K562 (cell line): ENCODE measurements around the gene EIF1. TPM values are rescaled to one million over a fixed set of nuclear protein-coding genes. Genes with fewer than 3 reads are reported as not detected.

Experiments
- BCLAF1 ChIP-seq, 2 experiments: fragments of 450-650 bp in 1 of 2; IDR thresholded peaks; 2 replicates each; pipeline ENCODE4 v1.6.1; 2011 to 2017; ENCODE audit warnings: low read depth in 2 of 2, antibody characterized with exemption in 1 of 2, borderline replicate concordance in 1 of 2, low read length in 1 of 2, mild to moderate bottlenecking in 1 of 2, mixed read lengths in 1 of 2; ENCODE audit not compliant: control insufficient read depth in 1 of 2
- DDX20 ChIP-seq: fragments of 450-650 bp; IDR thresholded peaks from 2 replicates; pipeline ENCODE4 v1.6.1; 2016; ENCODE audit warnings: missing genetic modification characterization, low read depth, mild to moderate bottlenecking, missing compliant biosample characterization, moderate library complexity
- FOXA1 ChIP-seq: fragments of 450-650 bp; IDR thresholded peaks from 2 replicates; pipeline ENCODE4 v1.6.1; 2016; ENCODE audit warnings: mild to moderate bottlenecking, borderline replicate concordance
- MCM7 ChIP-seq, 2 experiments: fragments of 450-650 bp; IDR thresholded peaks; 2 replicates each; pipeline ENCODE4 v1.6.1; 2016 to 2018
- PHF8 ChIP-seq: fragments of 200-600 bp; sonication (generic); IDR thresholded peaks from 2 replicates; pipeline ENCODE4 v1.6.1; 2012; ENCODE audit warnings: mixed run types, mild to moderate bottlenecking, inconsistent platforms, low read length, moderate library complexity, borderline replicate concordance
- SIN3A ChIP-seq, 2 experiments: fragments of 150-350 bp in 1 of 2; IDR thresholded peaks; 2 replicates each; pipeline ENCODE4 v1.6.1; 2011 to 2016; ENCODE audit warnings: borderline replicate concordance in 2 of 2, low read depth in 2 of 2, low read length in 2 of 2, mild to moderate bottlenecking in 2 of 2, moderate library complexity in 2 of 2; ENCODE audit not compliant: control insufficient read depth in 1 of 2
- TFE3 ChIP-seq: fragments of 450-650 bp; formaldehyde crosslinking; IDR thresholded peaks from 2 replicates; pipeline ENCODE4 v1.4.0; 2020; ENCODE audit warnings: mild to moderate bottlenecking, mixed read lengths
- USF1 ChIP-seq: sonication (generic); formaldehyde crosslinking; IDR thresholded peaks from 2 replicates; pipeline ENCODE4 v1.9.0; 2022; ENCODE audit warnings: mild to moderate bottlenecking, missing genetic modification reagents
- ZNF274 ChIP-seq: IDR thresholded peaks from 2 replicates; pipeline ENCODE4 v1.6.1; 2011; ENCODE audit warnings: low read depth, mild to moderate bottlenecking, low read length, moderate library complexity, borderline replicate concordance
- ZNF318 ChIP-seq, 2 experiments: fragments of 450-650 bp; IDR thresholded peaks; 2 replicates each; pipeline ENCODE4 v1.6.1; 2016; ENCODE audit warnings: mild to moderate bottlenecking in 2 of 2, borderline replicate concordance in 1 of 2, low read depth in 1 of 2, moderate library complexity in 1 of 2
- polyA plus RNA-seq, 8 experiments: library from polyadenylated mRNA; depleted of rRNA in 4 of 8; stranded (reverse) in 5 of 8; unstranded in 3 of 8; fragments of >200 nt; fragmentation: Nextera tagmentation in 2 of 8; fragmentation: Illumina TruSeq in 1 of 8; extraction: Ambion mirVana in 2 of 8; extraction: Trizol in 1 of 8; gene quantifications; 2 replicates each; pipeline versions ENCODE4 v1.2.1 to v1.2.3, GENCODE V29; 2011 to 2014; ENCODE audit warnings: inconsistent platforms in 1 of 8, missing spikeins in 1 of 8
- total RNA-seq, 7 experiments: library from RNA; depleted of rRNA in 6 of 7; stranded (reverse); fragments of >200 nt in 6 of 7; fragmentation: Illumina TruSeq in 2 of 7; extraction: Trizol in 2 of 7; gene quantifications; 2 replicates each; pipeline versions ENCODE4 v1.2.1 to v1.2.3, GENCODE V29; 2011 to 2021; ENCODE audit warnings: low replicate concordance in 1 of 7

Gene EIF1
- total and polyA plus RNA-seq, 9 of the 15 experiments (the other 6 are each of a cell fraction or from before 2014, with no cell fraction given): 67.0 to 1,204 (median 320) TPM

DNA sequence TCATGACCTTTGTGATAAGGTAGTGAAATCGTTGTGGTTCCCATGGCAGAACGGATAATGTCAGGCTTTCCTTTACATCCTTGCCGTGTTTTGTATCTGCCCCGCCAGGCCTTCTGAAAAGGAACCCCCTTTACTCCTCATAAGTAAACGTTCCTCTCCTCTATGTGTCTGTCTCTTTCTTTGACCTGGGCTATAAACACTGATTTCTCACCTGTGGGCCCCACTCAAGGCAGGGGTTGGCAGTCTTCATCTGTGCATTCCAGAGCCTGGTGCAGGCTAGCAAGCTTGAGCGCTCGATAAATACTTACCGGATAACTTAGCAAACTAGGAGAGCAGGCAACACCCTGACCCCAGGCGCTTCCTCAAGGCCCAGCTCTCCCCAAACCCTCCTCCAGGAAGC, 53.0 kb downstream of the EIF1 start (continued):
- TF ChIP-seq ZNF318 (IDR thresholded peaks at IDR 0.05; ENCODE audit: borderline replicate concordance in 1 of 2, low read depth in 1 of 2) (no peak), FOXA1 (no peak), BCLAF1 (IDR thresholded peaks at IDR 0.05; ENCODE audit: borderline replicate concordance in 1 of 2, control insufficient read depth in 1 of 2, low read depth in 2 of 2, low read length in 1 of 2) (no peak), PHF8 (no peak), TFE3 (no peak), ZNF274 (no peak), MCM7 (IDR thresholded peaks at IDR 0.05) (no peak), USF1 (CRISPR knock-in tag) (no peak), SIN3A (IDR thresholded peaks at IDR 0.05; ENCODE audit: borderline replicate concordance in 2 of 2, control insufficient read depth in 1 of 2, low read depth in 2 of 2, low read length in 2 of 2) (no peak), DDX20 (tag) (no peak)
